Activated CD4-positive, alpha-beta memory T cell treated with anti-CD3 and anti-CD28 coated beads for 36 hours (primary cell): ENCODE data around the gene COL18A1. TPM values are rescaled to one million over a fixed set of nuclear protein-coding genes. Genes with fewer than 3 reads are reported as not detected.

Source experiments
- CTCF ChIA-PET: fragments of 350-600 bp; sonication (Branson Sonifier 250); formaldehyde crosslinking; loops from one replicate; lab custom pipeline; 2021; ENCODE audit warnings: antibody characterized with exemption, inconsistent platforms; lab: Charles Lee
- POLR2A ChIA-PET: fragments of 350-600 bp; sonication (Branson Sonifier 250); formaldehyde crosslinking; loops from one replicate; lab custom pipeline; 2021; ENCODE audit warnings: antibody characterized with exemption; lab: Charles Lee
- DNase-seq: peaks from one replicate; pipeline ENCODE4 v3.0.0-alpha.2; 2020
- H3K27ac Mint-ChIP-seq: one replicate; pipeline ENCODE4 v1.8.0; 2021; ENCODE audit warnings: mixed read lengths
- H3K27me3 Mint-ChIP-seq: one replicate; pipeline ENCODE4 v1.8.0; 2021; ENCODE audit warnings: mixed read lengths
- H3K36me3 Mint-ChIP-seq: one replicate; pipeline ENCODE4 v1.8.0; 2021; ENCODE audit warnings: mixed read lengths
- H3K4me1 Mint-ChIP-seq: one replicate; pipeline ENCODE4 v1.8.0; 2021; ENCODE audit warnings: low read depth, mixed read lengths
- H3K4me3 Mint-ChIP-seq: one replicate; pipeline ENCODE4 v1.8.0; 2021; ENCODE audit warnings: mild to moderate bottlenecking, mixed read lengths
- H3K9me3 Mint-ChIP-seq: one replicate; pipeline ENCODE4 v1.8.0; 2021; ENCODE audit warnings: mixed read lengths
- intact Hi-C: fragments of 100-400 bp; cut with micrococcal nuclease; formaldehyde crosslinking; loops from one replicate; pipeline ENCODE4 v1.15.1; 2023
- total RNA-seq, 2 experiments: library from RNA; stranded (reverse); gene quantifications; one replicate each; pipeline ENCODE4 v1.2.3, GENCODE V29; 2021

The COL18A1 gene
- total RNA-seq, 2 experiments from 2014 or later: 4.5 TPM

GRCh38 chr21:45515241-45516061 is 110.5 kb downstream of the COL18A1 start:
- no peak overlapping the region for H3K27ac Mint-ChIP-seq
- no peak overlapping the region for H3K4me3 Mint-ChIP-seq
- intact Hi-C loops: loop anchor here (2.0 kb wide), 1 partner anchor 35 kb away; no protein-coding TSS in a partner anchor
- DNase-seq: no peak
- ChIA-PET POLR2A (no interaction called here), CTCF (no interaction called here)
- H3K9me3 Mint-ChIP-seq: peaks cover 27% of the 10 kb centered on the region
- H3K27me3 Mint-ChIP-seq: no peaks in the 10 kb centered on the region
- H3K36me3 Mint-ChIP-seq: peaks cover 42% of the 10 kb centered on the region
- H3K4me1 Mint-ChIP-seq: peaks cover 14% of the 10 kb centered on the region

- intact Hi-C loops: loop anchor here (2.0 kb wide), 1 partner anchor 35 kb away; no protein-coding TSS in a partner anchor
- POLR2A ChIA-PET: no interaction called here
- peaks cover 49% of the 10 kb centered on the region for H3K36me3 Mint-ChIP-seq
- no peak overlapping the region for H3K27ac Mint-ChIP-seq
- DNase-seq: no peak
- peaks cover 14% of the 10 kb centered on the region for H3K4me1 Mint-ChIP-seq
- peaks cover 35% of the 10 kb centered on the region for H3K9me3 Mint-ChIP-seq
- no peak overlapping the region for H3K4me3 Mint-ChIP-seq
- CTCF ChIA-PET: no interaction called here
- no peaks in the 10 kb centered on the region for H3K27me3 Mint-ChIP-seq
Measured at GRCh38 chr21:45516071-45516670, 111.2 kb downstream of the COL18A1 start.

DNA sequence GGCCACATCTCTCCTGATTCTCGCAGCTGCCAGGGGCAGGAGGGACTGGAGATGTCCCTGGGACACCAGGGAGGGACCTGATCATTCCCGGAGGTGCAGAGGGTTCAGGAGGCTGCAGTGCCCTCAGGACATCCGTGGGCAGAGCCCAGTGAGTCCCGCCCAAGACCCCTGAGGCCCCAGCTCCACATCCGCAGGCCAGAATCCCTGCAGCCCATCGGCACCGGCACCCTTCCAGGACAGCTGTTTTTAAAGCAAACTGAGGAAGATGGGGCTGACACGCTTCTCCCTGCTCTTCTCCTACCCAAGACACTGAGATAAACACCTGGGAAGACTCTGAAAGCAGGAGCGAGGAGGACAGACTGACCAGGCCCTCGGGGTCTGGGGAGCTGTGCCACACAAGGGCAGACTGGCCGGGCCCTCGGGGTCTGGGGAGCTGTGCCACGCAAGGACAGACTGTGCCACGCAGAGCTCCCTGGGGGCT is 111.7 kb downstream of the COL18A1 start:
- no peaks in the 10 kb centered on the region for H3K27me3 Mint-ChIP-seq
- ChIA-PET POLR2A (no interaction called here), CTCF (no interaction called here)
- DNase-seq: no peak
- H3K27ac Mint-ChIP-seq: peak overlapping the region; percentile 28
- peaks cover 14% of the 10 kb centered on the region for H3K4me1 Mint-ChIP-seq
- intact Hi-C loops: loop anchor here (2.0 kb wide), 1 partner anchor 34 kb away; no protein-coding TSS in a partner anchor
- peaks cover 55% of the 10 kb centered on the region for H3K36me3 Mint-ChIP-seq
- peaks cover 40% of the 10 kb centered on the region for H3K9me3 Mint-ChIP-seq
- no peak overlapping the region for H3K4me3 Mint-ChIP-seq

- Mint-ChIP-seq H3K4me1 (peaks cover 14% of the 10 kb centered on the region), H3K9me3 (peaks cover 46% of the 10 kb centered on the region), H3K27ac (peak overlapping the region; percentile 80), H3K36me3 (peaks cover 62% of the 10 kb centered on the region), H3K4me3 (peak overlapping the region; percentile 35), H3K27me3 (no peaks in the 10 kb centered on the region)
- ChIA-PET CTCF (no interaction called here), POLR2A (no interaction called here)
- intact Hi-C loops: loop anchor here (2.0 kb wide), 1 partner anchor 33 kb away; no protein-coding TSS in a partner anchor
- peak; percentile 57 for DNase-seq
Measured at GRCh38 chr21:45517249-45518065, 112.5 kb downstream of the COL18A1 start.

DNA sequence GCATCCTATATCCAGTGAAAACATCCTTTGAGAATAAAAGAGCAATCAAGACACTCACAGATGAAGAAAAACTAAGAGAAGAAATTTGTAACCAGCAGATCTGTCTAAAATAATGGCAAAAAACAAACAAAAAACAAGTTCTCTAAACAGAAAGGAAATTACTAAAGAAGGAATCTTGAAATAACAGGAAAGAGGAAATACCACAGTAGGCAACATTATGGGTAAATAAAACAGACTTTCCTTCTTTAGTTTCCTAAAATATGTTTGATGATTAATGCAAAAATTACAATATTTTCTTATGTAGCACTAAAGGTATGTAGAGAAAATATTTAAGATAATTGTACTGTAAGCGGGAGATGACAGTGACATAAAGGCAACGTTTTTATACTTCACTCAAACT is 113.8 kb downstream of the COL18A1 start:
- intact Hi-C loops: no loop called here
- no peak overlapping the region for H3K4me3 Mint-ChIP-seq
- peak overlapping the region; percentile 80 for H3K27ac Mint-ChIP-seq
- ChIA-PET POLR2A (no interaction called here), CTCF (interaction anchor here (0.7 kb wide), 1 partner anchor 587 kb away, joined by 3 read pairs; no protein-coding TSS in a partner anchor)
- peaks cover 14% of the 10 kb centered on the region for H3K4me1 Mint-ChIP-seq
- H3K27me3 Mint-ChIP-seq: no peaks in the 10 kb centered on the region
- DNase-seq: no peak
- peaks cover 46% of the 10 kb centered on the region for H3K9me3 Mint-ChIP-seq
- H3K36me3 Mint-ChIP-seq: peaks cover 72% of the 10 kb centered on the region

- Mint-ChIP-seq H3K36me3 (peaks cover 68% of the 10 kb centered on the region), H3K9me3 (peaks cover 46% of the 10 kb centered on the region), H3K4me3 (no peak overlapping the region), H3K4me1 (peaks cover 14% of the 10 kb centered on the region), H3K27ac (no peak overlapping the region), H3K27me3 (no peaks in the 10 kb centered on the region)
- CTCF ChIA-PET: no interaction called here
- DNase-seq: no peak
- intact Hi-C loops: no loop called here
- POLR2A ChIA-PET: no interaction called here
Measured at GRCh38 chr21:45519182-45519581, 114.2 kb downstream of the COL18A1 start.

DNA sequence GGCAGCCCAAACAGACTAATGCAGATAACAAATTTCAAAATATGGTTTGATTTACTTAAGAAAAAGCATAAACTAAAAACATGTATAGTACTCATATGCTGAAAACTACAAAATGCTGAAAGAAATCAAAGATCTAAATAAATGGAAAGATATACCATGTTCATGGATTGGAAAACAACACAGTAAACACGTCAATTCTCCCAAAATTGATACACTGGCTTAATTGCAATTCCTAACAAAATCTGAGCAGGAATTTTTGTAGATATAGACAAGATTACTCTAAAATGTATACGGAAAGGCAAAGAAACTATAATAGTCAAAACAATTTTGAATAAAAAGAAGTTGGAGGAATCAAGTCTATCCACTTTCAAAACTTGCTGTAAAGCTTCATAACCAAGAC is 116.3 kb downstream of the COL18A1 start:
- Mint-ChIP-seq H3K4me3 (no peak overlapping the region), H3K9me3 (peaks cover 46% of the 10 kb centered on the region), H3K27me3 (no peaks in the 10 kb centered on the region), H3K27ac (no peak overlapping the region), H3K36me3 (peaks cover 66% of the 10 kb centered on the region), H3K4me1 (peaks cover 14% of the 10 kb centered on the region)
- intact Hi-C loops: no loop called here
- ChIA-PET POLR2A (no interaction called here), CTCF (no interaction called here)
- DNase-seq: no peak

GRCh38 chr21:45522381-45522780 is 117.4 kb downstream of the COL18A1 start:
- Mint-ChIP-seq H3K27ac (no peak overlapping the region), H3K4me3 (no peak overlapping the region), H3K9me3 (peaks cover 46% of the 10 kb centered on the region), H3K36me3 (peaks cover 69% of the 10 kb centered on the region), H3K27me3 (no peaks in the 10 kb centered on the region), H3K4me1 (peaks cover 13% of the 10 kb centered on the region)
- intact Hi-C loops: no loop called here
- DNase-seq: no peak
- CTCF ChIA-PET: no interaction called here
- POLR2A ChIA-PET: no interaction called here

DNA sequence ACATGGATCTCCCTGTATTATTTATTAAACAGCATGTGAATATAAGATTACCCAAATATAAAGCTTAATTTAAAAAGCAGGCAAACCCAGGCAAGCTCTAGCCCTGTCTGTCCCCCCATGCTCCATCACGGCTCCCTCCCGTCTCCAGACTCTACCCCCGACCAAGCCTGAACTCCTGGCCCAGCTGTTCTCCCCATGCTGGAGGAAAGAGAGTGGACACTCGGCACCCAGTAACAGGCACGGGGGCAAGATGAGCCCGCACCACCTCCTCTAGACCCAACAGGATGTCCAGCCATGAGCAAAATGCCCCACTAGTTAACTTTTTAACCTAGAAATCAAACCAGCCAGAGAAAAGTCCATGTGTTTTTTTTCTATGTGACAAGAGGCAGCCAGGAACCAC is 118.0 kb downstream of the COL18A1 start:
- ChIA-PET CTCF (no interaction called here), POLR2A (no interaction called here)
- Mint-ChIP-seq H3K36me3 (peaks cover 67% of the 10 kb centered on the region), H3K4me1 (peaks cover 7% of the 10 kb centered on the region), H3K27me3 (no peaks in the 10 kb centered on the region), H3K9me3 (peaks cover 43% of the 10 kb centered on the region), H3K4me3 (no peak overlapping the region), H3K27ac (no peak overlapping the region)
- intact Hi-C loops: no loop called here
- DNase-seq: no peak

- Mint-ChIP-seq H3K36me3 (peaks cover 63% of the 10 kb centered on the region), H3K27ac (no peak overlapping the region), H3K27me3 (no peaks in the 10 kb centered on the region), H3K4me1 (peaks cover 2% of the 10 kb centered on the region), H3K9me3 (peaks cover 38% of the 10 kb centered on the region), H3K4me3 (no peak overlapping the region)
- ChIA-PET CTCF (no interaction called here), POLR2A (no interaction called here)
- intact Hi-C loops: no loop called here
- no peak for DNase-seq
Measured at GRCh38 chr21:45523411-45524101, 118.6 kb downstream of the COL18A1 start.

DNA sequence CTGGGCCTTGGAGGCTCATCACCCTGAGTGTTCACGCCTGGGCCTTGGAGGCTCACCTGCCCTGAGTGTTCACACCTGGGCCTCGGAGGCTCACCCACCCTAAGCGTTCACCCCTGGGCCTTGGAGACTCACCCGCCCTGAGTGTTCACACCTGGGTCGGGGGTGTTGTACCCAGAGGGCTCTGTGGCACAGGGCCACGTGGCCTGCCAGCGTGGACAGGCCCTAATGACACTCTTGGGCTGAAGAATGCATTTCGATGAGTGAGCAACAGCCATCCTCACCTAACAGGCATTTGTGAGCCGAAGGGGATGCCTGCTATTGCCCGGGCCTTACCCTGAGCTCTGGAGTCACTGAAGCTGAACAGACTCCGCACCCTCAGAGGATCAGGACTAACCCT is 119.8 kb downstream of the COL18A1 start:
- DNase-seq: no peak
- CTCF ChIA-PET: no interaction called here
- H3K4me1 Mint-ChIP-seq: no peaks in the 10 kb centered on the region
- peaks cover 51% of the 10 kb centered on the region for H3K36me3 Mint-ChIP-seq
- POLR2A ChIA-PET: no interaction called here
- no peaks in the 10 kb centered on the region for H3K27me3 Mint-ChIP-seq
- H3K9me3 Mint-ChIP-seq: peaks cover 26% of the 10 kb centered on the region
- H3K27ac Mint-ChIP-seq: no peak overlapping the region
- intact Hi-C loops: no loop called here
- H3K4me3 Mint-ChIP-seq: no peak overlapping the region
